Neural cell (in vitro differentiated cells): ENCODE measurements around the gene DUS1L.

Experiments used
- EP300 ChIP-seq: fragments of 450-650 bp; conservative IDR thresholded peaks from 2 replicates; pipeline ENCODE4 v1.6.1; 2014; ENCODE audit warnings: antibody characterized with exemption, mild to moderate bottlenecking, moderate library complexity; ENCODE audit not compliant: poor library complexity, severe bottlenecking
- EZH2 ChIP-seq: fragments of 200-600, 300-800 bp; shearing (Covaris generic), sonication (generic); IDR thresholded peaks from 2 replicates; pipeline ENCODE4 v1.6.1; 2014; ENCODE audit warnings: antibody characterized with exemption, low read length, borderline replicate concordance, mild to moderate bottlenecking; ENCODE audit not compliant: insufficient read depth, poor library complexity, severe bottlenecking
- MXI1 ChIP-seq: fragments of 450-650 bp; conservative IDR thresholded peaks from 2 replicates; pipeline ENCODE4 v1.6.1; 2014; ENCODE audit warnings: antibody characterized with exemption, mild to moderate bottlenecking; ENCODE audit not compliant: poor library complexity, severe bottlenecking
- POLR2AphosphoS5 ChIP-seq: IDR thresholded peaks from 2 replicates; pipeline ENCODE4 v1.6.1; 2012
- RAD21 ChIP-seq: fragments of 450-650 bp; conservative IDR thresholded peaks from 2 replicates; pipeline ENCODE4 v1.6.1; 2014; ENCODE audit warnings: antibody characterized with exemption, mild to moderate bottlenecking, moderate library complexity
- REST ChIP-seq: IDR thresholded peaks from 2 replicates; pipeline ENCODE4 v1.6.1; 2012; ENCODE audit warnings: borderline replicate concordance
- SMC3 ChIP-seq: fragments of 450-650 bp; conservative IDR thresholded peaks from 2 replicates; pipeline ENCODE4 v1.6.1; 2014; ENCODE audit warnings: antibody characterized with exemption, mild to moderate bottlenecking, moderate library complexity; ENCODE audit not compliant: poor library complexity
- TAF1 ChIP-seq: IDR thresholded peaks from 2 replicates; pipeline ENCODE4 v1.6.1; 2012; ENCODE audit warnings: low read depth
- TF ChIP-seq, protein P1 (sequence below): fragments of 450-650 bp; IDR thresholded peaks from 2 replicates; pipeline ENCODE4 v1.5.1; 2014; ENCODE audit warnings: antibody characterized with exemption, mild to moderate bottlenecking, moderate library complexity; ENCODE audit not compliant: poor library complexity, severe bottlenecking

- TF ChIP-seq, protein P1, sequence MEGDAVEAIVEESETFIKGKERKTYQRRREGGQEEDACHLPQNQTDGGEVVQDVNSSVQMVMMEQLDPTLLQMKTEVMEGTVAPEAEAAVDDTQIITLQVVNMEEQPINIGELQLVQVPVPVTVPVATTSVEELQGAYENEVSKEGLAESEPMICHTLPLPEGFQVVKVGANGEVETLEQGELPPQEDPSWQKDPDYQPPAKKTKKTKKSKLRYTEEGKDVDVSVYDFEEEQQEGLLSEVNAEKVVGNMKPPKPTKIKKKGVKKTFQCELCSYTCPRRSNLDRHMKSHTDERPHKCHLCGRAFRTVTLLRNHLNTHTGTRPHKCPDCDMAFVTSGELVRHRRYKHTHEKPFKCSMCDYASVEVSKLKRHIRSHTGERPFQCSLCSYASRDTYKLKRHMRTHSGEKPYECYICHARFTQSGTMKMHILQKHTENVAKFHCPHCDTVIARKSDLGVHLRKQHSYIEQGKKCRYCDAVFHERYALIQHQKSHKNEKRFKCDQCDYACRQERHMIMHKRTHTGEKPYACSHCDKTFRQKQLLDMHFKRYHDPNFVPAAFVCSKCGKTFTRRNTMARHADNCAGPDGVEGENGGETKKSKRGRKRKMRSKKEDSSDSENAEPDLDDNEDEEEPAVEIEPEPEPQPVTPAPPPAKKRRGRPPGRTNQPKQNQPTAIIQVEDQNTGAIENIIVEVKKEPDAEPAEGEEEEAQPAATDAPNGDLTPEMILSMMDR, result no peak
- TF ChIP-seq POLR2AphosphoS5 (no peak), SMC3 (no peak), TAF1 (no peak), EZH2 (no peak), RAD21 (no peak), MXI1 (no peak), EP300 (no peak), REST (no peak)
Observed at GRCh38 chr17:82114447-82114846, 48.8 kb upstream of the DUS1L start.
